ENCODE results near the gene TSR3.

Gene TSR3

DNA sequence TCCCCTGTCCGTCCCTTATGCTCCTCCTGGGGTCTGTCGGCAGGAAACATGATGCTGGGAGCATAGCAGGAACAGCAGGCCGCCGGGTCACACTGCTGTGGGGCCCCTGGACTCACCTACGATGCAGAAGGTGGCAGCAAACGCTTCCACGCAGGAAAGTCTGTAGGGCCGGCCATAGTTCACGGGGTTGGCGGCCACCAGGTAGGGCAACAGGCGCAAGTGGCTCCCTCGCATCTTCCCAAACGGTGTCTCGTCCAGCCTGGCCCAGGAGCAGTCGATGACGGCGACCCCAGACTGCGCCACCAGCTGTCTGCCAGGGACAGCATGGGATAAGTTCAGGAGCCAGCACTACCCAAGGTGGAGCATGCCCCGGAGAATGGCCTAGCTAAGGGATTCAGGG lies 987 bp downstream of the TSR3 start:
- no peak for DNase-seq

- DNase-seq, result no peak
Observed at GRCh38 chr16:1349951-1350350, 1.7 kb downstream of the TSR3 start.

- DNase-seq, result no peak
Observed at GRCh38 chr16:1349351-1349750, 2.3 kb downstream of the TSR3 start.

DNA sequence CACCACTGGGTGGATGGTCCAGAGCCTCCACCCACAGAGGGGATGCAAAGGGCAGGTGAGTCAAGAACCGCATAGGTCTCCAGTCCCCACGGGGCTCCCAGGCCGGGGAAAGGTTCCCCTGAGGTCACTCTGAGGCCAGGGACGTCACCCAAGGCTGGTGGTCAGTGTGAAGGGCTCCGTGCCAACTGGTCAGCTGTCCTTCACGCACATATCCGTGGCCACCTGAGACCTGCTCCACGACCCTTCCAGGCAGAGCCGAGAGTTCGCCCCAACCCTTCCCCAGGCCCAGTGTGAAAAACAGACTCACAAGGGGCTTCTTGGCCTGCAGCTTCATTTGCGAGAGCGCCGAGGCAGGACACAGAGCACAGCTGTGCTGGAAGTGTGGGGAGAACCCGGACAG lies 2.8 kb downstream of the TSR3 start:
- DNase-seq, result no peak

DNA sequence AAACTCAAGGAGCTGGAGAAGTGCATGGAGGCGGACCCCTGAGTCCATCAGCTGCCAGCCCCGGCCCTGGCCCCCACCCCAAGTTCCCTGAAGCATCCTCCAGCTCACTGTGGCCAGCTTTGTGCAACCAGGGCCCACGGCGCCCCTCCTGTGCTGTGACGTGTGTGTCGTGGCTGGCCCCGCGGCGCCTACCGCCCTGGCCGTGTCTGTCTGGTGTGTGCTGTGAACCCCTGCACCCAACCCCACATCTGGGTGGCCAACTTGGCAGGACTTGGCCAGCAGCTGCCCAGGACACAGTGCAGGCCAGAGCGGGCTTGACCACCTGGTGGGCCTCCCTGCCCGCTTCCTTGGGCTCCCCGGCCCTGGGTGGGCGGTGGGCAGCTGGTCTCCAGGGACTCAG lies 3.2 kb downstream of the TSR3 start:
- DNase-seq, result no peak

GRCh38 chr16:1347962-1348361 lies 3.7 kb downstream of the TSR3 start:
- no peak for DNase-seq

- no peak for DNase-seq
Observed at GRCh38 chr16:1347286-1347855, 4.3 kb downstream of the TSR3 start.

DNA sequence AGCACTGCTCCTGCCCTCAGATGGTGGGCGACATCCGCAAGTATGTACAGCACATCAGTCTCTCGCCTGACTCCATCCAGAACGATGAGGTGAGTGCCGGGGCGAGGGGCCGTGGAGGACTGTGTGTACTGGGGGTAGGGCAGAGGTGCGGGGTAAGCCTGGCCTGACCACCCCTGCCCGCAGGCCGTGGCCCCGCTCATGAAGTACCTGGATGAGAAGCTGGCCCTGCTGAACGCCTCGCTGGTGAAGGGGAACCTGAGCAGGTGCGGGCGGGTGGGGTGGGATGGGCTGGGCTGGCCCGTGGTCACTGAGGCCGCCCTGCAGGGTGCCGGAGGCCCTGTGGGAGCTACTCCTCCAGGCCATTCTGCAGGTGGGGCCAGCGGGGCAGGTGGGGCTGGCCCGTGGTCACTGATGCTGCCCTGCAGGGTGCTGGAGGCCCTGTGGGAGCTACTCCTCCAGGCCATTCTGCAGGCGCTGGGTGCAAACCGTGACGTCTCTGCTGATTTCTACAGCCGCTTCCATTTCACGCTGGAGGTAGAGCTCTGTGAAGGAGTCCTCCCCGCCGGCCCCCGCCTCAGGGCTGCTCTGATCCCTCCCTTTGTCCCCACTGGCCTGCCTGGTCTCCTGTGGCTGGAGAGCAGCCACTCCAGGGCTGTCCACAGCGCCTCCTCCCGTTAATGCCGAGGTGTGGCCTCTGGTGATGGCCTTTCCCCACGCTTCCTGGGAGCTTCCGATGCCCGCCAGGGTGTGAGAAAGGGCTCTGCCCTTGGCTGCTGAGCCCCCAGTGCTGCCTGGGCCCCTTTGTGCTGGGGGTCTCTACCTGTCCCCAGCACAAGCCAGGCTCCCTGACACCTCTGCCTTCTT lies 5.0 kb downstream of the TSR3 start:
- no peak for DNase-seq

- DNase-seq, result no peak
Observed at GRCh38 chr16:1345651-1346421, 5.8 kb downstream of the TSR3 start.

- no peak for DNase-seq
Observed at GRCh38 chr16:1345087-1345486, 6.6 kb downstream of the TSR3 start.

DNA sequence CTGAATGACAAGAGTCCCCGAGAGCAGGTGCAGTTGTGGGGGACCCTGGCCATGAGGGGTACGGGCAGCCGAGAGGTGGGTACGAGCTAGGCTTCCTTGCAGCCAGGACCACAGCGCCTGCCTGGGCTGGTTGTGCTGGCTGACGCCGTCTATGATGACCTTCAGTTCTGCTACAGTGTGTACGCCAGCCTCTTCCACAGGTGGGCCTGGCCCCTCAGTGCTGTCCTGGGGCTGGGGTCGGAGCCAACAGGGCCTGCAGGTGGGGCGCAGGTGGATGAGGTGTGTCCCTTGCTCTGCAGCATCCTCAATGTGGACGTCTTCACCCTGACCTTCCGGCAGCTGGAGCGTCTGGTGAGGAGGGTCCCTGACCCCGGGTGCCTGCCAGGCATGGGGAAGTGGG lies 7.2 kb downstream of the TSR3 start:
- DNase-seq, result no peak

- DNase-seq, result no peak
Observed at GRCh38 chr16:1343428-1344242, 8.0 kb downstream of the TSR3 start.

DNA sequence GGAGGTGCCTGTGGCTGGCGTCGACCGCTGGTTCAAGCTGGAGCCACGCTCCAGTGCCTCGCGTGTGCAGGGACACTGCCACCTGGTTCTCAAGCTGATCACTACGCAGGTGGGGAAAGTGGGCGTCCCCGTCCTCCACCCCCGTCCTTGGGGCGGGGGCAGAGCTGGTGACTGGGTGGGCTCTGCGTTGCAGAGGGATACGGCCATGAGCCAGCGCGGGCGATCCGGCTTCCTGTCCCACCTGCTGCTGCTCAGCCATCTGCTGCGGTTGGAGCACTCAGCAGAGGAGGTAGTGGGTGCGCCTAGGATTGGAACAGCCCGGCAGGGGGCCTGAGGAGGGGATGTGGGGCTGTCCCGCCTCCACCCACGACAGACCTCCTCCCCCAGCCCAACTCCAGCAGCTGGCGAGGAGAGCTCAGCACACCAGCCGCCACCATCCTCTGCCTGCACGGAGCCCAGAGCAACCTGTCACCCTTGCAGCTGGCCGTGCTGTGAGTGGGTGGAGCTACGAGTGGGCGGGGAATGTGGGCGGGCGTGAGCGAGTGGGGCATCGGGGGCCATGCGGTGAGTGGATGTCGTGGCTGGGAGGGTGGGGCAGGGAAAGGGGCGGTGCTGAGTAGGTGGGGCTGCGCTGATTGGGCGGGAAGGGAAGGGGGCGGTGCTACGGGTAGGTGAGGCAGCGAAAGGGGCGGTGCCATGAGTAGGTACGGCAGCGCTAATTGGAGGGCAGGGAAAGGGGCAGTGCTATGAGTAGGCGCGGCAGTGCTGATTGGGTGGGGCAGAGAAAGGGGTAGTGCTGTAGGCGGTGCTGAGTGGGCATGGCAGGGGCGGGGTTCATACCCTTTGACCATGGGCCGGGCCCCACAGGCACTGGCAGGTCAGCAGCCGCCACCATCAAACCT lies 8.9 kb downstream of the TSR3 start:
- DNase-seq, result peak; percentile 94

DNA sequence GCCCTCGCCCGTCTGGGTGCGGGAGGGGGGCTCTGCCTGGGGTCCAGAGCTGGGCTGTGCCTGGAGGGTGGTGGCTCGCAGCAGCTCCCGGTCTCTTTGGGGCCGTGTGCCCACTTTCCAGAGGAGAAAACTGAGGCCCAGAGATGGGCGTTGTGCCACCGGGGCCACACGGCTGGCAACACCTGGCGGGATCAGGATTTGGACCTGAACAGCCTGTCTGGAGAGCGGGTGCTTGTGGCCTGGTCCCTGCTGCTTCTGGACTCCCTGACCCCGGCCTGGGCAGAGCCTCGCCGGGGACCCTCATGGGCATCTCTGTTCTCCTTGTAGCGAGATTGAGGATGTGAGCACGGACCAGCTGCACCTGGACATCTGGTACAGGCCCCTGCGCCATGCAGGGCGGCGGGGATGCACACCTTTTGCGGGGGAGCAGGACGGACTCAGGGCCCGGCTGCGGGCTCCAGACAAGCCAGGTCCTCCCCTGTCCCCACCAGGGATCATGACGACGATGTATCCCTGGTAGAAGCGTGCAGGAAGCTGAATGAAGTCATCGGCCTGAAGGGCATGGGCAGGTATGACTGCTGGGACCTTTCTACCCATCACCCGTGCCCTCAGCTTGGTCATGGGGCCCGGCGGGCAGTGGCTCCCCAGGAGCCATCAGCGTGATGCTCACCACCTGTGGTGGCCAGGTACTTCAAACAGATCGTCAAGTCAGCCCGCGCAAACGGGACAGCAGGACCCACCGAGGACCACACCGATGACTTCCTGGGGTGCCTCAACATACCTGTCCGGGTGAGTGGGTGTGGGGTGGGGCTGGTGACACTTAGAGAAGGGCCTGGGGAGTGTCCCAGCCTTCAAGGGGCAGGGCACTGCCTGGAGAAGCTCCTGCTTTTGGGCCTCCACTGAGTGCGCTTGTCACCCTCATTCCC lies 9.9 kb downstream of the TSR3 start:
- no peak for DNase-seq

GRCh38 chr16:1340730-1341494 lies 10.8 kb downstream of the TSR3 start:
- DNase-seq, result no peak

GRCh38 chr16:1338855-1339675 lies 12.6 kb downstream of the TSR3 start:
- no peak for DNase-seq

DNA sequence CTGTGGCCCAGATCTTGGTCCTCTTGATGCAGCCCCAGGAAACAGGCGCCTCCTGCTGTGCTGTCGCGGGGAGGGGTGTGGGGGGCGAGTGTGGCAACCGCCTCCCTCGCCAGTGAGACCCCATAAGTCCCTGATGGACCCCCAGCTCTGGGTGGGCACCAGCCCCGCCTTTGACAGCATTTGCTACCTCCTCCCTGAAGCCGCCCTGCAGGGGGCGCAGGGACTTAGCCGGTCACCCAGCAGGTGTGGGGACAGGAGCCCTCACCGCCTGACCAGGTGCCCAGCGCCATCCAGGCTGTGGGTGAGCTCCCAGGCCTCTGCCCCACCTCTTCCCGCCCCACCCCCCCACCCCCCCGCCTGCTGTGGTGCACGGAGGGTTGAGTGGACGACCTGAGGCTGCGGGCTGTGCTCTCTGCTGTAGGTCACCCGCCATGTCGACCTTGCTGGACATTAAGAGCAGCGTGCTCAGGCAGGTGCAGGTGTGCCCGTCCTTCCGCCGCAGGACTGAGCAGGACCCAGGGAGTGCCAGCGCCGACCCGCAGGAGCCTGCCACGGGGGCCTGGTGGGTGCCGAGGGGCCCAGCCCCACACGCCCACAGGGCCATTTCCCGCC lies 13.5 kb downstream of the TSR3 start:
- no peak for DNase-seq

- DNase-seq, result no peak
Observed at GRCh38 chr16:1337486-1337885, 14.2 kb downstream of the TSR3 start.

DNA sequence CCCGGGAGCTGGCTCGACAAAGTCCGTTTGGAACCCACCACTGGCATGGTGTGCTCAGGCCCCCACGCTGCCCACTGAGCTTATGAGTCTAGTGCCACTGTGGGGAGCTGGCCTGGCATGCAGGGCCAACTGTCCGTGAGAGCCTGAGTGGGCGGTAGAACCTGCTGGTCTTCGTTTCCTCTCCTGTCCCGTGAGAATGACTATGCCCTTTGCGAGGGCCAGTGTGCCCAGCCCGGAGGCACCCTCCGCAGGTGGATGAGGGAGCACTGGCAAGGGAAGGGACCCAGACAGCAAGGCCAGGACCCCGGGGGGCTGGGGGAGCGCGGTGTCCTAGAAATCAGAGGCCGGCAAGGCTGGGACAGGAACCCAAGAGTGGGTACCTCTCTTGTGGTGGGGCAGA lies 15.1 kb downstream of the TSR3 start:
- no peak for DNase-seq

Measured in activated CD8-positive, alpha-beta memory T cell treated with anti-CD3 and anti-CD28 coated beads, Interleukin-2, amount 50 U/mL, for 48 hours (primary cell).